GM12873 (cell line): Measurements from ENCODE around the gene FAR1.

Experiments used
- CTCF ChIP-seq: IDR thresholded peaks from 2 replicates; pipeline ENCODE4 v1.5.1; 2012; ENCODE audit warnings: low read depth, mild to moderate bottlenecking, moderate library complexity, low read length, control low read depth; ENCODE audit not compliant: insufficient read depth; ENCODE audit errors: missing control alignments

The FAR1 gene

GRCh38 chr11:13761250-13761649 lies 92.8 kb downstream of the FAR1 start:
- TF ChIP-seq CTCF = no peak

DNA sequence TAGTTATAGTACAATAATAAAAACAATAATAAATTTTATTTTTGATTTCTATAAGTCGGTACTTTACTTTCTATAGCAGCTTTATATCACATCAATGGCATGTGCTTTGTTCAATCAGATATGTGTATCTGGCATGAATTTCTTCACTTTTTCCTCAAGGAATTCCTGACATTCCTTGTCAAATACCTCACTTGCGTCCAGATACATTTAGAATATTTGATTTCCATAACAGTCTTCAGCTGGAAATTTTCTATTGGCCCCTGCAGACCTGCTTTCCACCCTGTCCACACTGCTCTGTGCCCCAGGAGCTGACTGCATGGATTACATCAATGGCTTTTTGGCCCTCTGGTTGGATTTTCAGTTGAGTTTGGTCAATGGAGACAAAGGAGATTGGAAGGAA lies 93.2 kb downstream of the FAR1 start:
- no peak for TF ChIP-seq CTCF

DNA sequence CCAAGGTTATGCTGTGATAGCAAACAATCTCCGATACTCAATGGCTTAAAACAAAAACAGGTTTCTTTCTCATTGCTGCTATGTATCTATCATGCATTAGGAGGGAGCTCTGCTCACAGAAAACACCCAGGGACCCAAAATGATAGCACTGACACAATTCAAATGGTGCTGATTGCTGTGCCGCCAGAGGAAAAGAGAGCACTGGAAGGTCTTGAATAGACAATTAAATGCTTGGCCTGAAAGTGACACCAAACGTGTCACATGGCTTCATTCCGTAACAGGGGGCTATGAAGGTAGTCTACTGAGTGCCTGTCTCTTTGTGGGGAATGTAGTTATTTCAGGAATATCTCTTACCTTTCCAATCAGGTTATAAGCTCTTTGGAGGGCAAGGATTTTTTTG lies 94.2 kb downstream of the FAR1 start:
- no peak for TF ChIP-seq CTCF

DNA sequence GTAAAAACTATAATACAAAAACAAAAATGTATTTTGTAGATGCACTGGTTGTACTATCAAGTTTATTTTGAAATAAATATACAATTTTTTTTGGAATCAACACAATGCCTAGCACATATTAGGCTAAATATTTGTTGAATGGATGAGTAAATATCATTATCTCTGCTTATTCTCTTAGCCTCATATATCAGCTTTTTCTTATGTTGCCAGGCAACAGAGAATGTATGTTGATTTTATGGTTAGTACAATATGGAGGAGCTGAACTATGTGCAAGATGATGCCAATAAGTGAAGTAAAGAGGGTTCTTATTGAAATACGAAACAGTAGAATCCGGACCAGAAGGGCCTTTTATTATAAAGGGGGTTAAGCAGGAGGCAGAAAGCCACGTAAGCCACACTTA lies 94.9 kb downstream of the FAR1 start:
- TF ChIP-seq CTCF = no peak

DNA sequence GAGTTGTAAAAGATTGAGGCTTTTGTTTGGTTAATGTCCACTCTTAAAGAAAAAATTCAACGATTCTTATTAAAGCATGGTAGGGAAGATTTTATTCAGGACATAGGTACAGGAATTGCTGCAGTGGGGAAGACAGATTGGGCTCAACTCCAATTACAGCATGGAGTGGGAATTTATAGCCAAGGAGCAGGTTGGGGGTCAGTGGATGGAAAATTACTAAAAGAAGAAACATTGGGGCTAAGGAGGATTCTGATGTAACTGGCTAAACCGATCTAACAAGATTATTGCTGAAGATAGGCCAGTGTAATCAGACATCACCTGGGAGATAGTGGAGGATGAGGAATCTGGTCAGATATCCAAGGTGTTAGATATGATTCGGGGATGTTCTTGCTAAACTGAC lies 97.4 kb downstream of the FAR1 start:
- no peak for TF ChIP-seq CTCF

- no peak for TF ChIP-seq CTCF
Measured at GRCh38 chr11:13767471-13767870, 99.0 kb downstream of the FAR1 start.

DNA sequence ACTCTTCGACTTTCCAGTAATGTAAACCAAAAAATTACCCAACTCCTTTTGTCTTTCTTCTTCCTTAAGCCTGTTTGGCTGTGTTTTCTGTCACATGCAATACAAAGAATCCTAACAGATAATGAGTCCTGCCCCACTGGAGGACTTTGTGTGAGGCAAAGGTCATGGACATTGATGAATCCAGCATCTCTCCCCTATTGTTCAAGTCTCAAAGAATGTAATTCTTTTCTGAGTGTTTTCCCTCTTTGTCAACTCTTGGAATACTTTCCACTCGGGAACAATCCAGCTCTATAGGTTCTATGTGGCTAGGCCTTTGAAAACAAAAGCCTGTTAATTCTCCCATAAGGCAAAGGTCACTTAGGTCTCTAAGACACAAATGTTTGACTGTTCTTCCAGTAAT lies 100.7 kb downstream of the FAR1 start:
- no peak for TF ChIP-seq CTCF

GRCh38 chr11:13771151-13771550 lies 102.7 kb downstream of the FAR1 start:
- TF ChIP-seq CTCF = no peak
